GM23338 (cell line): ENCODE data around the gene DGKH. TPM values are rescaled to one million over a fixed set of nuclear protein-coding genes. Genes with fewer than 3 reads are reported as not detected.

Source experiments
- ATAC-seq: fragments of 200-7000 bp; cut with Tn5 transposase; 3 replicates; pipeline ENCODE4 v1.9.1; 2020
- DNase-seq: peaks from one replicate; pipeline ENCODE4 v3.0.0-alpha.2; 2015; ENCODE audit warnings: low spot score
- H2AFZ ChIP-seq: fragments of 200-600 bp; sonication (generic); 2 replicates; pipeline ENCODE4 v1.8.0; 2016; ENCODE audit warnings: antibody characterized with exemption, mild to moderate bottlenecking, moderate library complexity
- H3F3A ChIP-seq: fragments of 200-600 bp; sonication (generic); replicated peaks from 2 replicates; pipeline ENCODE4 v1.8.0; 2017; ENCODE audit warnings: antibody characterized with exemption, mixed run types, low read depth
- H3K27ac ChIP-seq: fragments of 200-600 bp; sonication (generic); 2 replicates; pipeline ENCODE4 v1.6.1; 2016; ENCODE audit warnings: low read depth
- H3K27me3 ChIP-seq: fragments of 200-600 bp; sonication (generic); 2 replicates; pipeline ENCODE4 v1.8.0; 2016; ENCODE audit warnings: mild to moderate bottlenecking, mixed run types, moderate library complexity; ENCODE audit not compliant: insufficient read depth
- H3K36me3 ChIP-seq: fragments of 200-600 bp; sonication (generic); 2 replicates; pipeline ENCODE4 v1.8.0; 2016; ENCODE audit warnings: mild to moderate bottlenecking; ENCODE audit not compliant: insufficient read depth
- H3K4me1 ChIP-seq: fragments of 200-600 bp; sonication (generic); 2 replicates; pipeline ENCODE4 v1.8.0; 2016; ENCODE audit warnings: mild to moderate bottlenecking, moderate library complexity; ENCODE audit not compliant: insufficient read depth
- H3K4me2 ChIP-seq: fragments of 200-600 bp; sonication (generic); 2 replicates; pipeline ENCODE4 v1.7.1; 2017; ENCODE audit warnings: mixed run types
- H3K4me3 ChIP-seq: fragments of 200-600 bp; sonication (generic); 2 replicates; pipeline ENCODE4 v1.6.1; 2016; ENCODE audit warnings: mixed run types
- H3K79me2 ChIP-seq: fragments of 200-600 bp; sonication (generic); replicated peaks from 2 replicates; pipeline ENCODE4 v1.8.0; 2017; ENCODE audit warnings: mild to moderate bottlenecking; ENCODE audit not compliant: insufficient read depth
- H3K9me2 ChIP-seq: fragments of 200-600 bp; sonication (generic); 2 replicates; pipeline ENCODE4 v1.8.0; 2017; ENCODE audit not compliant: insufficient read depth
- H4K20me1 ChIP-seq: fragments of 200-600 bp; sonication (generic); replicated peaks from 2 replicates; pipeline ENCODE4 v1.8.0; 2017; ENCODE audit warnings: mild to moderate bottlenecking; ENCODE audit not compliant: insufficient read depth
- H3K27ac Mint-ChIP-seq: 2 replicates; pipeline ENCODE4 v1.8.0; 2020; ENCODE audit warnings: inconsistent platforms, mild to moderate bottlenecking, moderate library complexity, mixed read lengths
- H3K27me3 Mint-ChIP-seq: 3 replicates; pipeline ENCODE4 v1.8.0; 2022; ENCODE audit warnings: low read depth, mild to moderate bottlenecking, moderate library complexity, mixed read lengths, inconsistent platforms; ENCODE audit not compliant: insufficient read depth, poor library complexity
- H3K36me3 Mint-ChIP-seq: 3 replicates; pipeline ENCODE4 v1.8.0; 2021; ENCODE audit warnings: low read depth, mild to moderate bottlenecking, inconsistent platforms, moderate library complexity, mixed read lengths
- H3K4me1 Mint-ChIP-seq: 3 replicates; pipeline ENCODE4 v1.8.0; 2020; ENCODE audit warnings: mild to moderate bottlenecking, inconsistent platforms, mixed read lengths
- H3K4me3 Mint-ChIP-seq: 3 replicates; pipeline ENCODE4 v1.8.0; 2021; ENCODE audit warnings: moderate library complexity, mild to moderate bottlenecking, inconsistent platforms, mixed read lengths
- H3K9me3 Mint-ChIP-seq: 3 replicates; pipeline ENCODE4 v1.8.0; 2020; ENCODE audit warnings: moderate library complexity, mild to moderate bottlenecking, inconsistent platforms, mixed read lengths
- CREB1 ChIP-seq: fragments of 250-450 bp; sonication (Bioruptor Pico); IDR thresholded peaks from 2 replicates; pipeline ENCODE4 v1.5.0; 2020; ENCODE audit warnings: low read depth, mild to moderate bottlenecking, moderate library complexity
- EZH2 ChIP-seq: fragments of 200-600 bp; sonication (generic); IDR thresholded peaks from one replicate; pipeline ENCODE4 v1.8.0; 2017; ENCODE audit warnings: antibody characterized with exemption, mild to moderate bottlenecking, low read depth; ENCODE audit not compliant: unreplicated experiment
- EZH2phosphoT487 ChIP-seq: fragments of 200-600 bp; sonication (generic); IDR thresholded peaks from one replicate; pipeline ENCODE4 v1.8.1; 2018; ENCODE audit warnings: antibody characterized with exemption; ENCODE audit not compliant: unreplicated experiment
- JUNB ChIP-seq: IDR thresholded peaks from one replicate; pipeline ENCODE4 v1.6.1; 2016; ENCODE audit warnings: antibody characterized with exemption; ENCODE audit not compliant: unreplicated experiment
- NANOG ChIP-seq: IDR thresholded peaks from 2 replicates; pipeline ENCODE4 v1.6.1; 2016; ENCODE audit warnings: antibody characterized with exemption, borderline replicate concordance
- ZNF114 ChIP-seq: fragments of 250-450 bp; sonication (Bioruptor Pico); IDR thresholded peaks from 2 replicates; pipeline ENCODE4 v1.5.0; 2020; ENCODE audit warnings: mild to moderate bottlenecking, moderate library complexity
- ZNF331 ChIP-seq: fragments of 250-450 bp; sonication (Bioruptor Pico); IDR thresholded peaks from 2 replicates; pipeline ENCODE4 v1.5.0; 2020; ENCODE audit warnings: low read depth, mild to moderate bottlenecking, moderate library complexity
- polyA plus RNA-seq: library from polyadenylated mRNA; unstranded; fragments of >200 nt; fragmentation: Nextera tagmentation; extraction: Ambion mirVana; gene quantifications from 2 replicates; pipeline ENCODE4 v1.2.1, GENCODE V29; 2016
- total RNA-seq: library from RNA; depleted of rRNA; stranded (reverse); fragments of >200 nt; shearing (Covaris generic); gene quantifications from 2 replicates; pipeline ENCODE4 v1.2.3, GENCODE V29; 2014
- TF ChIP-seq, protein P1 (sequence below): fragments of 250-450 bp; sonication (Bioruptor Pico); IDR thresholded peaks from 2 replicates; pipeline ENCODE4 v1.5.0; 2020; ENCODE audit warnings: mild to moderate bottlenecking, moderate library complexity
- TF ChIP-seq, protein P2 (sequence below): IDR thresholded peaks from one replicate; pipeline ENCODE4 v1.6.1; 2018; ENCODE audit warnings: antibody characterized with exemption; ENCODE audit not compliant: unreplicated experiment

DGKH gene
- total and polyA plus RNA-seq, 2 experiments from 2014 or later = 2.1 to 7.5 TPM

DNA sequence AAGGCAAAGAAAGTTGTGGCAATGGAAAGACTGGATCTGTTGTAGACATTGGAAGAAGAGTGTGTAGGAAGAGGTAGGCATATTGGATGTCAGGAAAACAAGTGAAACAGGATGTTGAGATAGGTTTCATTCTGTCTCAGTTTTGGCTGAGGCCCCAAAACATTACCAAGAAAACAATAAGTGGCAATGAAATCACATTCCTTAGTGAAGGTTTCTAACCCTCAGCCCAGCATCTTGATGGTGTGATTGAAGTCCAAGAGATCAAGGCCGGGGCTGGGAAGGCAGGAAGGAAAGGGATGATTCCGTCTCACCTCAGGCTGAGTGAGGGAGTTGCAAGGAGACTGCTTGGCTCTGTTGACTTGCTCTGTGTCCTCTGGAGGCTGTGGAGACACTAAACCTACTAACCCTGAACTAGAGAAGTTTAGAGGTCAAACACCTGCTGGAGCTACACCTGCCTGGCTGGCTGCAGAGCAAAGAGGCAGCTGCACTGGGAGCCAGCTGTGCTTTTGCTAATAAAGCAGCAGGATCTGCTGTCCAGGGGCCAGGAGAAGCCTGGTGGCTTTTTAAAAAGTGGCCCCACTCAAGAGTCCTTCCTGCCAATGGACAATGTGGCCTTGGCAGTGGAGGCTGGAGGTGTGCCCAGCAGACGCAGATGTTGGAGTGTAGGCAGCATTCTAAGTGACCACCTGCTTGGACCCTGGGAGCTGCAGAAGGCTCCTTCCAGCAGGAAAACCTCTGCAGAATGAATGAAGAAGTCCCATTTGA, 53.6 kb downstream of the DGKH start:
- Histone ChIP-seq H3K4me1 (no peaks in the 10 kb centered on the region), H3K79me2 (no peaks in the 10 kb centered on the region), H3K27me3 (no peaks in the 10 kb centered on the region), H2AFZ (no peak overlapping the region), H3K4me2 (no peak overlapping the region), H3K27ac (no peak overlapping the region), H3K9me2 (no peaks in the 10 kb centered on the region), H3K36me3 (no peaks in the 10 kb centered on the region), H4K20me1 (no peaks in the 10 kb centered on the region), H3F3A (no peaks in the 10 kb centered on the region), H3K4me3 (no peak overlapping the region)
- Mint-ChIP-seq H3K4me3 (no peak overlapping the region), H3K27me3 (peaks cover 1% of the 10 kb centered on the region), H3K36me3 (peaks cover 3% of the 10 kb centered on the region; the same call in 2 of the 3 replicates), H3K27ac (no peak overlapping the region), H3K9me3 (peaks cover 3% of the 10 kb centered on the region; the same call in 1 of the 3 replicates), H3K4me1 (peaks cover 10% of the 10 kb centered on the region)
- TF ChIP-seq EZH2phosphoT487 (no peak), CREB1 (CRISPR knock-in tag) (no peak)
- no peak for ATAC-seq
- no peak for DNase-seq

DNA sequence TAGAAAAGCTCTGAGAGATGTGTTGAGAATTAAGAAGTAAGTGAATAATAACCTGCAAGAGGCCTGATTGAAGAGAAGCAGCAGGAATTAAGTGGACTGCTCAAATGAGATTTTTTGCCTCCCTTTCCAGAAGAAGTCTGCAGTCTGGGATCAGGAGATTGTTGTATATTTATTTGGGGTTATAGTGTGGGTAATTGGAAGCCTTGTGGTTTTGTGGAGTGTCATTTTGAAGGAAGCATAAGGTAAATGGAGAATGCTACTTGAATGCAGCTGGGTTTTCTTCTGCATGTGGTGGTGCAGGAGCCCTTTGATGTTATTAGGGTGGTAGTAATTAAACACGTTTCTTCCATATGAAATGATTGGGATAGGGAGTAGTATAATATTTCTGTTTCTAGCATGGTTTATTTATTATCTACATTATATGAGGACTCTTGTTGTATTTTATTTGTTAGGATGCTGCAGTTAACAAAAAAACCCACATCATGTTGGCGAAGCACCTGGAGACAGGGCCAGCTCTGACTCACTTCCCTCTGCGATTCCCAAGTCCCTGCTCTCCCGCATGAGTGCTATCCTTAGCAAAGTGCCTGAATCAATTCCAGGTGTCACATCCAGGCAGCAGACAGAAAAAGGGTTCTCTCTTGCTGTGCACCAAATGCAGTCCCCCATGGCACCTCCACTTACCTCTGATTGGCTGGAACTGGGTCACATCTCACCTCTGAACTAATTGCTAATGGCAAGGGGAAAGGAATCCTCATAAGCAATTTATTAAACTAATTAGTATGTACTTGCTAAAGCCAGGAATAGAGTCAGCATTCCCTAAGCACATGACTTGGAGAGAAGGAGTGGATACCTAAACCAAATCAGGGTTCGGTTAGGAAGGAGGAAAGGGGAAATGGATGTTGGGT, 54.8 kb downstream of the DGKH start:
- Histone ChIP-seq H3K27ac (no peak overlapping the region), H3K9me2 (no peaks in the 10 kb centered on the region), H3K4me3 (no peak overlapping the region), H3K36me3 (no peaks in the 10 kb centered on the region), H3K79me2 (no peaks in the 10 kb centered on the region), H3F3A (no peaks in the 10 kb centered on the region), H3K4me1 (no peaks in the 10 kb centered on the region), H3K27me3 (no peaks in the 10 kb centered on the region), H4K20me1 (no peaks in the 10 kb centered on the region), H2AFZ (no peak overlapping the region), H3K4me2 (no peak overlapping the region)
- Mint-ChIP-seq H3K4me1 (peaks cover 15% of the 10 kb centered on the region), H3K36me3 (peaks cover 3% of the 10 kb centered on the region; the same call in 2 of the 3 replicates), H3K9me3 (peaks cover 3% of the 10 kb centered on the region; the same call in 1 of the 3 replicates), H3K4me3 (no peak overlapping the region), H3K27ac (no peak overlapping the region), H3K27me3 (peaks cover 1% of the 10 kb centered on the region)
- DNase-seq (no peak), ATAC-seq (no peak)
- TF ChIP-seq ZNF331 (CRISPR knock-in tag) (no peak), NANOG (no peak), JUNB (no peak), EZH2phosphoT487 (no peak), ZNF114 (CRISPR knock-in tag) (no peak), CREB1 (CRISPR knock-in tag) (no peak), EZH2 (no peak)
- TF ChIP-seq, protein P1, sequence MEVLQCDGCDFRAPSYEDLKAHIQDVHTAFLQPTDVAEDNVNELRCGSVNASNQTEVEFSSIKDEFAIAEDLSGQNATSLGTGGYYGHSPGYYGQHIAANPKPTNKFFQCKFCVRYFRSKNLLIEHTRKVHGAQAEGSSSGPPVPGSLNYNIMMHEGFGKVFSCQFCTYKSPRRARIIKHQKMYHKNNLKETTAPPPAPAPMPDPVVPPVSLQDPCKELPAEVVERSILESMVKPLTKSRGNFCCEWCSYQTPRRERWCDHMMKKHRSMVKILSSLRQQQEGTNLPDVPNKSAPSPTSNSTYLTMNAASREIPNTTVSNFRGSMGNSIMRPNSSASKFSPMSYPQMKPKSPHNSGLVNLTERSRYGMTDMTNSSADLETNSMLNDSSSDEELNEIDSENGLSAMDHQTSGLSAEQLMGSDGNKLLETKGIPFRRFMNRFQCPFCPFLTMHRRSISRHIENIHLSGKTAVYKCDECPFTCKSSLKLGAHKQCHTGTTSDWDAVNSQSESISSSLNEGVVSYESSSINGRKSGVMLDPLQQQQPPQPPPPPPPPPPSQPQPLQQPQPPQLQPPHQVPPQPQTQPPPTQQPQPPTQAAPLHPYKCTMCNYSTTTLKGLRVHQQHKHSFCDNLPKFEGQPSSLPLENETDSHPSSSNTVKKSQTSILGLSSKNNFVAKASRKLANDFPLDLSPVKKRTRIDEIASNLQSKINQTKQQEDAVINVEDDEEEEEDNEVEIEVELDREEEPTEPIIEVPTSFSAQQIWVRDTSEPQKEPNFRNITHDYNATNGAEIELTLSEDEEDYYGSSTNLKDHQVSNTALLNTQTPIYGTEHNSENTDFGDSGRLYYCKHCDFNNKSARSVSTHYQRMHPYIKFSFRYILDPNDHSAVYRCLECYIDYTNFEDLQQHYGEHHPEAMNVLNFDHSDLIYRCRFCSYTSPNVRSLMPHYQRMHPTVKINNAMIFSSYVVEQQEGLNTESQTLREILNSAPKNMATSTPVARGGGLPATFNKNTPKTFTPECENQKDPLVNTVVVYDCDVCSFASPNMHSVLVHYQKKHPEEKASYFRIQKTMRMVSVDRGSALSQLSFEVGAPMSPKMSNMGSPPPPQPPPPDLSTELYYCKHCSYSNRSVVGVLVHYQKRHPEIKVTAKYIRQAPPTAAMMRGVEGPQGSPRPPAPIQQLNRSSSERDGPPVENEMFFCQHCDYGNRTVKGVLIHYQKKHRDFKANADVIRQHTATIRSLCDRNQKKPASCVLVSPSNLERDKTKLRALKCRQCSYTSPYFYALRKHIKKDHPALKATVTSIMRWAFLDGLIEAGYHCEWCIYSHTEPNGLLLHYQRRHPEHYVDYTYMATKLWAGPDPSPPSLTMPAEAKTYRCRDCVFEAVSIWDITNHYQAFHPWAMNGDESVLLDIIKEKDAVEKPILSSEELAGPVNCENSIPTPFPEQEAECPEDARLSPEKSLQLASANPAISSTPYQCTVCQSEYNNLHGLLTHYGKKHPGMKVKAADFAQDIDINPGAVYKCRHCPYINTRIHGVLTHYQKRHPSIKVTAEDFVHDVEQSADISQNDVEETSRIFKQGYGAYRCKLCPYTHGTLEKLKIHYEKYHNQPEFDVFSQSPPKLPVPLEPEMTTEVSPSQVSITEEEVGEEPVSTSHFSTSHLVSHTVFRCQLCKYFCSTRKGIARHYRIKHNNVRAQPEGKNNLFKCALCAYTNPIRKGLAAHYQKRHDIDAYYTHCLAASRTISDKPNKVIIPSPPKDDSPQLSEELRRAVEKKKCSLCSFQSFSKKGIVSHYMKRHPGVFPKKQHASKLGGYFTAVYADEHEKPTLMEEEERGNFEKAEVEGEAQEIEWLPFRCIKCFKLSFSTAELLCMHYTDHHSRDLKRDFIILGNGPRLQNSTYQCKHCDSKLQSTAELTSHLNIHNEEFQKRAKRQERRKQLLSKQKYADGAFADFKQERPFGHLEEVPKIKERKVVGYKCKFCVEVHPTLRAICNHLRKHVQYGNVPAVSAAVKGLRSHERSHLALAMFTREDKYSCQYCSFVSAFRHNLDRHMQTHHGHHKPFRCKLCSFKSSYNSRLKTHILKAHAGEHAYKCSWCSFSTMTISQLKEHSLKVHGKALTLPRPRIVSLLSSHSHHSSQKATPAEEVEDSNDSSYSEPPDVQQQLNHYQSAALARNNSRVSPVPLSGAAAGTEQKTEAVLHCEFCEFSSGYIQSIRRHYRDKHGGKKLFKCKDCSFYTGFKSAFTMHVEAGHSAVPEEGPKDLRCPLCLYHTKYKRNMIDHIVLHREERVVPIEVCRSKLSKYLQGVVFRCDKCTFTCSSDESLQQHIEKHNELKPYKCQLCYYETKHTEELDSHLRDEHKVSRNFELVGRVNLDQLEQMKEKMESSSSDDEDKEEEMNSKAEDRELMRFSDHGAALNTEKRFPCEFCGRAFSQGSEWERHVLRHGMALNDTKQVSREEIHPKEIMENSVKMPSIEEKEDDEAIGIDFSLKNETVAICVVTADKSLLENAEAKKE (CRISPR knock-in tag) = no peak
- TF ChIP-seq, protein P2, sequence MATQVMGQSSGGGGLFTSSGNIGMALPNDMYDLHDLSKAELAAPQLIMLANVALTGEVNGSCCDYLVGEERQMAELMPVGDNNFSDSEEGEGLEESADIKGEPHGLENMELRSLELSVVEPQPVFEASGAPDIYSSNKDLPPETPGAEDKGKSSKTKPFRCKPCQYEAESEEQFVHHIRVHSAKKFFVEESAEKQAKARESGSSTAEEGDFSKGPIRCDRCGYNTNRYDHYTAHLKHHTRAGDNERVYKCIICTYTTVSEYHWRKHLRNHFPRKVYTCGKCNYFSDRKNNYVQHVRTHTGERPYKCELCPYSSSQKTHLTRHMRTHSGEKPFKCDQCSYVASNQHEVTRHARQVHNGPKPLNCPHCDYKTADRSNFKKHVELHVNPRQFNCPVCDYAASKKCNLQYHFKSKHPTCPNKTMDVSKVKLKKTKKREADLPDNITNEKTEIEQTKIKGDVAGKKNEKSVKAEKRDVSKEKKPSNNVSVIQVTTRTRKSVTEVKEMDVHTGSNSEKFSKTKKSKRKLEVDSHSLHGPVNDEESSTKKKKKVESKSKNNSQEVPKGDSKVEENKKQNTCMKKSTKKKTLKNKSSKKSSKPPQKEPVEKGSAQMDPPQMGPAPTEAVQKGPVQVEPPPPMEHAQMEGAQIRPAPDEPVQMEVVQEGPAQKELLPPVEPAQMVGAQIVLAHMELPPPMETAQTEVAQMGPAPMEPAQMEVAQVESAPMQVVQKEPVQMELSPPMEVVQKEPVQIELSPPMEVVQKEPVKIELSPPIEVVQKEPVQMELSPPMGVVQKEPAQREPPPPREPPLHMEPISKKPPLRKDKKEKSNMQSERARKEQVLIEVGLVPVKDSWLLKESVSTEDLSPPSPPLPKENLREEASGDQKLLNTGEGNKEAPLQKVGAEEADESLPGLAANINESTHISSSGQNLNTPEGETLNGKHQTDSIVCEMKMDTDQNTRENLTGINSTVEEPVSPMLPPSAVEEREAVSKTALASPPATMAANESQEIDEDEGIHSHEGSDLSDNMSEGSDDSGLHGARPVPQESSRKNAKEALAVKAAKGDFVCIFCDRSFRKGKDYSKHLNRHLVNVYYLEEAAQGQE = no peak
